AG04449 (cell line): ENCODE measurements around the gene GABBR2.

Source experiments
- CTCF ChIA-PET: fragments of 350-600 bp; formaldehyde crosslinking; extraction: SDS; loops from one replicate; lab custom pipeline; 2021; ENCODE audit warnings: antibody characterized with exemption; lab: Yijun Ruan, JAX
- POLR2A ChIA-PET: fragments of 400-600, 350-600 bp; formaldehyde crosslinking; extraction: SDS; loops from one replicate; lab custom pipeline; 2020; ENCODE audit warnings: antibody characterized with exemption, inconsistent platforms; lab: Yijun Ruan, JAX
- DNase-seq: peaks from one replicate; pipeline ENCODE4 v3.0.0-alpha.2; 2010; ENCODE audit warnings: low read depth, low spot score
- H3K4me3 ChIP-seq: 2 replicates; pipeline ENCODE4 v1.5.1; 2011; ENCODE audit warnings: low read depth, mild to moderate bottlenecking, control low read depth, low read length
- TF ChIP-seq, protein P1 (sequence below): IDR thresholded peaks from one replicate; pipeline ENCODE4 v1.5.1; 2011; ENCODE audit warnings: mild to moderate bottlenecking, moderate library complexity, low read length, control low read depth, inconsistent platforms; ENCODE audit not compliant: insufficient read depth; ENCODE audit errors: missing control alignments

GABBR2 gene

GRCh38 chr9:98533866-98534265, 174.9 kb downstream of the GABBR2 start:
- H3K4me3 ChIP-seq: no peak overlapping the region
- TF ChIP-seq, protein P1, sequence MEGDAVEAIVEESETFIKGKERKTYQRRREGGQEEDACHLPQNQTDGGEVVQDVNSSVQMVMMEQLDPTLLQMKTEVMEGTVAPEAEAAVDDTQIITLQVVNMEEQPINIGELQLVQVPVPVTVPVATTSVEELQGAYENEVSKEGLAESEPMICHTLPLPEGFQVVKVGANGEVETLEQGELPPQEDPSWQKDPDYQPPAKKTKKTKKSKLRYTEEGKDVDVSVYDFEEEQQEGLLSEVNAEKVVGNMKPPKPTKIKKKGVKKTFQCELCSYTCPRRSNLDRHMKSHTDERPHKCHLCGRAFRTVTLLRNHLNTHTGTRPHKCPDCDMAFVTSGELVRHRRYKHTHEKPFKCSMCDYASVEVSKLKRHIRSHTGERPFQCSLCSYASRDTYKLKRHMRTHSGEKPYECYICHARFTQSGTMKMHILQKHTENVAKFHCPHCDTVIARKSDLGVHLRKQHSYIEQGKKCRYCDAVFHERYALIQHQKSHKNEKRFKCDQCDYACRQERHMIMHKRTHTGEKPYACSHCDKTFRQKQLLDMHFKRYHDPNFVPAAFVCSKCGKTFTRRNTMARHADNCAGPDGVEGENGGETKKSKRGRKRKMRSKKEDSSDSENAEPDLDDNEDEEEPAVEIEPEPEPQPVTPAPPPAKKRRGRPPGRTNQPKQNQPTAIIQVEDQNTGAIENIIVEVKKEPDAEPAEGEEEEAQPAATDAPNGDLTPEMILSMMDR: no peak
- ChIA-PET CTCF (interaction anchor here (1.9 kb wide), 1 partner anchor 10 kb away, joined by 4 read pairs; no protein-coding TSS in a partner anchor), POLR2A (no interaction called here)
- DNase-seq: no peak

GRCh38 chr9:98533132-98533531, 175.6 kb downstream of the GABBR2 start:
- no peak overlapping the region for H3K4me3 ChIP-seq
- DNase-seq: no peak
- TF ChIP-seq, protein P1: no peak
- POLR2A ChIA-PET: no interaction called here
- CTCF ChIA-PET: interaction anchor here (1.9 kb wide), 1 partner anchor 10 kb away, joined by 4 read pairs; no protein-coding TSS in a partner anchor

GRCh38 chr9:98532574-98532973, 176.2 kb downstream of the GABBR2 start:
- DNase-seq: no peak
- H3K4me3 ChIP-seq: no peak overlapping the region
- TF ChIP-seq, protein P1: no peak
- ChIA-PET POLR2A (no interaction called here), CTCF (no interaction called here)

DNA sequence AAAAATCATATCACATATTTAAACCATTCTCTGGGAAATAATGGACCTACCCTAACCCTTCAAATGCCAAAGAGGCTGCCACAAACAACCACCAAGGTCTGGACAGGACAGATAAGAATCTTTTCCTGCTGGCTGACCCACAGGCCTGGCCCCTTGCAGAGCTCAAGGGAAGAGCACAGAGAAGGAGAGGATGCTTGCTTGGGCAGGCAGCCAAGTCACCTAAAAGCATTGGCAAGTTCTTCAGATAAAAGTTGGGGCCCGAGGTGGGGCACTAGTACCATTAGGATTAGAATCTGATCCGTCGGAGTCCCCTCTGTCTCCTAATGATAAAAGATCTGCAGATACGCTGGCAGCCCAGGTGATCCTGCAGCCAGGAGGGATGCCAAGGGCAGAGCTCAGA, 176.6 kb downstream of the GABBR2 start:
- ChIA-PET POLR2A (no interaction called here), CTCF (no interaction called here)
- H3K4me3 ChIP-seq: no peak overlapping the region
- TF ChIP-seq, protein P1: no peak
- DNase-seq: no peak

DNA sequence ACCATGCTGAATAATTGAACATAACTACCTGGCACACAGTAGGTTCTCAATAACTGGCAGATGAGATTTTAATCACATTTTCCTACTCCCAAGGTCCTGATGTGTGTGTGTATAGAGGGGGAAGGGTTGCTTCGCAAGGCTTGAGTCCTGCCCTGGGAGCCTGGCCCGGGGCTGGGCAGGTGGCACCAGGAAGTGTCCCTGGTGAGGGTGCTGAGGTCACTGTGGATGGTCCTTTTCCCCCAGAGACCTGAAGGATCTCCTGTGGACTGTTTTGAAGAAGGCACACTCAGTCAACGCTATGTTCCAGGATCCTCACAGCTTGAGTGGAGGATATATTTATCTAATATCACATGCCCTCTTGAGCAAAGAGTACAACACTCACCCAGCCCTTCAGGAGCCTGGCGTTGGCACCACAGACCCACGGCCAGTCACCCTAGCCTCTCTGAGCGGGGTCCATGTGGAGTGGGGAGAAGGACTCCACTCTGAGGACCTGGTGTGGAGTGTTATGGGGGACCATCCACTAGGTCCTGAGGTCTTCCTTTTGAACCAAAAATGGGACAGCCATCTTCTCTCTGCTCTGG, 177.8 kb downstream of the GABBR2 start:
- POLR2A ChIA-PET: no interaction called here
- no peak overlapping the region for H3K4me3 ChIP-seq
- CTCF ChIA-PET: no interaction called here
- no peak for DNase-seq
- TF ChIP-seq, protein P1: no peak

- TF ChIP-seq, protein P1: no peak
- ChIA-PET CTCF (no interaction called here), POLR2A (no interaction called here)
- DNase-seq: no peak
- H3K4me3 ChIP-seq: no peak overlapping the region
Observed at GRCh38 chr9:98530275-98530674, 178.5 kb downstream of the GABBR2 start.
